CD14-positive monocyte (primary cell): Measurements from ENCODE around the gene MTR. TPM values are rescaled to one million over a fixed set of nuclear protein-coding genes. Genes with fewer than 3 reads are reported as not detected.

Experiments used
- DNase-seq, 3 donors: peaks; one replicate each; pipeline ENCODE4 v3.0.0-alpha.2; 2011 to 2022
- H2AFZ ChIP-seq: 2 replicates; pipeline ENCODE4 v1.6.0; 2012; ENCODE audit warnings: mild to moderate bottlenecking, low read depth, low read length, inconsistent platforms; ENCODE audit not compliant: insufficient read depth, poor library complexity, severe bottlenecking
- H3K27ac ChIP-seq, 2 donors: 1 replicate in 1 of 2; 2 replicates in 1 of 2; pipeline ENCODE4 v1.5.1; 2012 to 2013; ENCODE audit warnings: low read length in 2 of 2, control low read depth in 1 of 2, inconsistent platforms in 1 of 2, low read depth in 1 of 2, mild to moderate bottlenecking in 1 of 2
- H3K27me3 ChIP-seq, 2 donors: one replicate each; pipeline versions ENCODE4 v1.6.0 to v1.6.1; 2011 to 2013; ENCODE audit warnings: low read length in 2 of 2; ENCODE audit not compliant: control insufficient read depth in 2 of 2, insufficient read depth in 2 of 2
- H3K36me3 ChIP-seq, 2 donors: replicated peaks in 1 of 2; 1 replicate in 1 of 2; 2 replicates in 1 of 2; pipeline versions ENCODE4 v1.5.1 to v1.6.1; 2012 to 2013; ENCODE audit warnings: low read length in 2 of 2, control low read depth in 1 of 2, inconsistent platforms in 1 of 2, mild to moderate bottlenecking in 1 of 2; ENCODE audit not compliant: insufficient read depth in 2 of 2, control insufficient read depth in 1 of 2
- H3K4me1 ChIP-seq, 2 donors: 1 replicate in 1 of 2; 2 replicates in 1 of 2; pipeline versions ENCODE4 v1.5.1 to v1.6.1; 2012 to 2013; ENCODE audit warnings: low read length in 2 of 2, control low read depth in 1 of 2, inconsistent platforms in 1 of 2, mild to moderate bottlenecking in 1 of 2, moderate library complexity in 1 of 2; ENCODE audit not compliant: insufficient read depth in 2 of 2, control insufficient read depth in 1 of 2
- H3K4me2 ChIP-seq: replicated peaks from 2 replicates; pipeline ENCODE3; 2012; ENCODE audit warnings: low read length, moderate library complexity, mild to moderate bottlenecking; ENCODE audit not compliant: poor library complexity, severe bottlenecking; ENCODE audit errors: extremely low read depth
- H3K4me3 ChIP-seq, 3 experiments: fragments of 200-600 bp in 1 of 3; sonication (generic) in 1 of 3; replicated peaks in 1 of 3; 1 replicate in 2 of 3; 2 replicates in 1 of 3; pipeline ENCODE4 v1.5.1; 2011 to 2013; ENCODE audit warnings: low read length in 3 of 3, mild to moderate bottlenecking in 3 of 3, control low read depth in 2 of 3, low read depth in 2 of 3, inconsistent platforms in 1 of 3, moderate library complexity in 1 of 3
- H3K79me2 ChIP-seq: 2 replicates; pipeline ENCODE4 v1.6.0; 2012; ENCODE audit warnings: mild to moderate bottlenecking, control low read depth, inconsistent platforms, low read length, moderate library complexity; ENCODE audit not compliant: insufficient read depth
- H3K9ac ChIP-seq: 2 replicates; pipeline ENCODE4 v1.6.0; 2017; ENCODE audit warnings: low read length, mild to moderate bottlenecking; ENCODE audit not compliant: insufficient read depth, poor library complexity, severe bottlenecking
- H3K9me3 ChIP-seq, 2 donors: replicated peaks in 1 of 2; 1 replicate in 1 of 2; 2 replicates in 1 of 2; pipeline versions ENCODE4 v1.5.1 to v1.6.1; 2012 to 2013; ENCODE audit warnings: low read length in 2 of 2, control low read depth in 1 of 2; ENCODE audit not compliant: control insufficient read depth in 1 of 2, insufficient read depth in 1 of 2
- H4K20me1 ChIP-seq: 2 replicates; pipeline ENCODE4 v1.6.0; 2012; ENCODE audit warnings: mild to moderate bottlenecking, low read length, control low read depth, moderate library complexity; ENCODE audit not compliant: insufficient read depth
- H3K27ac Mint-ChIP-seq, 7 donors: one replicate each; pipeline ENCODE4 v1.8.0; 2020; ENCODE audit warnings: mild to moderate bottlenecking in 7 of 7, mixed read lengths in 7 of 7, moderate library complexity in 6 of 7, inconsistent platforms in 2 of 7
- H3K27me3 Mint-ChIP-seq, 3 donors: one replicate each; pipeline ENCODE4 v1.8.0; 2021 to 2022; ENCODE audit warnings: low read depth in 3 of 3, mild to moderate bottlenecking in 3 of 3, mixed read lengths in 3 of 3, moderate library complexity in 3 of 3, inconsistent platforms in 1 of 3
- H3K36me3 Mint-ChIP-seq, 2 donors: one replicate each; pipeline ENCODE4 v1.8.0; 2020; ENCODE audit warnings: mixed read lengths in 2 of 2, inconsistent platforms in 1 of 2, mild to moderate bottlenecking in 1 of 2
- H3K4me1 Mint-ChIP-seq: one replicate; pipeline ENCODE4 v1.8.0; 2020; ENCODE audit warnings: mild to moderate bottlenecking, mixed read lengths
- H3K4me3 Mint-ChIP-seq, 2 donors: one replicate each; pipeline ENCODE4 v1.8.0; 2020; ENCODE audit warnings: mild to moderate bottlenecking in 2 of 2, mixed read lengths in 2 of 2, moderate library complexity in 1 of 2
- H3K9me3 Mint-ChIP-seq, 7 donors: one replicate each; pipeline ENCODE4 v1.8.0; 2020 to 2022; ENCODE audit warnings: mixed read lengths in 7 of 7, mild to moderate bottlenecking in 6 of 7, moderate library complexity in 6 of 7, inconsistent platforms in 2 of 7
- WGBS: methylation state at CpG from one replicate; pipeline ENCODE4 v1.1.5; 2013; ENCODE audit warnings: missing lambda C conversion rate; ENCODE audit not compliant: insufficient coverage; 5-methylcytosine and 5-hydroxymethylcytosine counted together
- intact Hi-C, 2 donors: fragments of 100-400 bp; cut with micrococcal nuclease; formaldehyde crosslinking; loops; one replicate each; pipeline versions ENCODE4 v1.15.0 to v1.15.1; 2023
- polyA plus RNA-seq, 3 donors: library from polyadenylated mRNA; depleted of rRNA in 1 of 3; unstranded in 2 of 3; stranded (reverse) in 1 of 3; fragments of 300-500 nt in 2 of 3; fragments of >200 nt in 1 of 3; fragmentation: Illumina TruSeq in 2 of 3; gene quantifications; 1 replicate in 2 of 3; 2 replicates in 1 of 3; pipeline ENCODE4 v1.2.3, GENCODE V29; 2012 to 2021
- TF ChIP-seq, protein P1 (sequence below): fragments of 200-600 bp; IDR thresholded peaks from one replicate; pipeline ENCODE4 v1.8.0; 2022; ENCODE audit warnings: antibody characterized with exemption, mild to moderate bottlenecking

Gene MTR
- polyA plus RNA-seq, 3 donors = 3.4 to 5.4 (median 4.7) TPM

DNA sequence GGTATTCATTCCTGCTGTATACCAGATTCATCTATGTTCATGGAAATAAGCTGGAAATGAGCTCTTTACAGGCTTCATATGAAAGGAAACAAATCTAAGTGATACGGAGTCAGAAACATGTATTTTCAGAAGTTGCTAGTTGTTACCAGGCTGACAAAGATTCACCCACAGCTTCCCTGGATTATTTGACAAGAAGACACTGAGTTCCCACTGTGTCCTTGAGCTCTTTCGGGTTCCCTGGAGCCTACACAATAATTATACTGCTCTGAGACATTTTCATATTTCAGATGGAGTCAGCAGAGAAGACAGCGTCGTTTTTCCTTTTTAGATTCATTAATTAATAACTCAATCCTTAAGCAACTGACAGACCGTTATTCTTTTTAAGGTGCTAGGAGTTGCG is 29.3 kb upstream of the MTR start:
- H3K27me3 ChIP-seq = peaks cover 0 to 3% of the 10 kb centered on the region in 2 donors
- H2AFZ ChIP-seq = no peak overlapping the region
- H3K27ac ChIP-seq = no peak overlapping the region
- Mint-ChIP-seq H3K36me3 (no peaks in the 10 kb centered on the region), H3K27me3 (peaks cover 5 to 9% (median 8%) of the 10 kb centered on the region in 3 donors), H3K9me3 (peaks cover 0 to 2% (median 0%) of the 10 kb centered on the region in 7 donors), H3K27ac (no peak overlapping the region), H3K4me1 (no peaks in the 10 kb centered on the region), H3K4me3 (no peak overlapping the region)
- no peak overlapping the region for H3K4me3 ChIP-seq
- H3K79me2 ChIP-seq = no peaks in the 10 kb centered on the region
- intact Hi-C loops = no loop called here
- no peak overlapping the region for H3K9ac ChIP-seq
- WGBS = 86% methylated on average over 4 of the region's 6 CpGs
- no peaks in the 10 kb centered on the region for H3K4me1 ChIP-seq
- H3K9me3 ChIP-seq = no peaks in the 10 kb centered on the region
- TF ChIP-seq, protein P1, sequence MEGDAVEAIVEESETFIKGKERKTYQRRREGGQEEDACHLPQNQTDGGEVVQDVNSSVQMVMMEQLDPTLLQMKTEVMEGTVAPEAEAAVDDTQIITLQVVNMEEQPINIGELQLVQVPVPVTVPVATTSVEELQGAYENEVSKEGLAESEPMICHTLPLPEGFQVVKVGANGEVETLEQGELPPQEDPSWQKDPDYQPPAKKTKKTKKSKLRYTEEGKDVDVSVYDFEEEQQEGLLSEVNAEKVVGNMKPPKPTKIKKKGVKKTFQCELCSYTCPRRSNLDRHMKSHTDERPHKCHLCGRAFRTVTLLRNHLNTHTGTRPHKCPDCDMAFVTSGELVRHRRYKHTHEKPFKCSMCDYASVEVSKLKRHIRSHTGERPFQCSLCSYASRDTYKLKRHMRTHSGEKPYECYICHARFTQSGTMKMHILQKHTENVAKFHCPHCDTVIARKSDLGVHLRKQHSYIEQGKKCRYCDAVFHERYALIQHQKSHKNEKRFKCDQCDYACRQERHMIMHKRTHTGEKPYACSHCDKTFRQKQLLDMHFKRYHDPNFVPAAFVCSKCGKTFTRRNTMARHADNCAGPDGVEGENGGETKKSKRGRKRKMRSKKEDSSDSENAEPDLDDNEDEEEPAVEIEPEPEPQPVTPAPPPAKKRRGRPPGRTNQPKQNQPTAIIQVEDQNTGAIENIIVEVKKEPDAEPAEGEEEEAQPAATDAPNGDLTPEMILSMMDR = no peak
- DNase-seq = no peak
- H3K4me2 ChIP-seq = no peak overlapping the region
- no peaks in the 10 kb centered on the region for H4K20me1 ChIP-seq
- no peaks in the 10 kb centered on the region for H3K36me3 ChIP-seq

DNA sequence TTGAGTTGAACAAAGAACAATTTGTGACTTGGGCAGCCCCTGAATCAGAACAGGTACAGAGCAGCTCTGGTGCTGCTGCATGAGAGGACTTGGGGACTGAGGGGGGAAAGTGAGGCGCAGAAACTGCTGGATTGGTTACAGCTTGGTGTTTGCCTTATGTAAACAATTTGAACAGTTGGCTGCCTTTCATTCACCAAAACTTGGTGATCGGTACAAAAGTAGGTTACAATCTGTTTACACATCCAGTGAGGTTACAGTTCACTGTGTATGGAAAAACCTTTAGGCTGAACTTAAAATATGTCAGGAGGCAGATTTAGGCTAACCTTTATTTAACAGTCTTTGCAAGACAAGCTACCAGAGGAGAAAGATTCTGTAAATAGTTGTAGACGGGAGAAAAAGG is 28.6 kb upstream of the MTR start:
- no peak overlapping the region for H3K4me3 Mint-ChIP-seq
- no peak overlapping the region for H3K27ac ChIP-seq
- intact Hi-C loops = no loop called here
- TF ChIP-seq, protein P1 = no peak
- H3K79me2 ChIP-seq = no peaks in the 10 kb centered on the region
- WGBS = no CpG with 5 or more reads among the region's 3 CpGs
- peaks cover 0 to 3% of the 10 kb centered on the region in 2 donors for H3K27me3 ChIP-seq
- peaks cover 9 to 10% (median 9%) of the 10 kb centered on the region in 3 donors for H3K27me3 Mint-ChIP-seq
- H3K4me1 ChIP-seq = no peaks in the 10 kb centered on the region
- no peaks in the 10 kb centered on the region for H3K36me3 ChIP-seq
- DNase-seq = no peak
- no peak overlapping the region for H3K27ac Mint-ChIP-seq
- H3K9ac ChIP-seq = no peak overlapping the region
- H3K9me3 ChIP-seq = no peaks in the 10 kb centered on the region
- H2AFZ ChIP-seq = no peak overlapping the region
- no peak overlapping the region for H3K4me2 ChIP-seq
- no peaks in the 10 kb centered on the region for H3K4me1 Mint-ChIP-seq
- H3K4me3 ChIP-seq = no peak overlapping the region
- peaks cover 0 to 2% (median 0%) of the 10 kb centered on the region in 7 donors for H3K9me3 Mint-ChIP-seq
- no peaks in the 10 kb centered on the region for H4K20me1 ChIP-seq
- H3K36me3 Mint-ChIP-seq = no peaks in the 10 kb centered on the region
